HG02885 (cell line): ENCODE results near the gene RUNDC3A.

Experiments
- ATAC-seq: cut with Tn5 transposase; IDR thresholded peaks from one replicate; pipeline ENCODE4 v1.9.1; 2021; ENCODE audit warnings: mild to moderate bottlenecking; ENCODE audit not compliant: unreplicated experiment, poor library complexity

The RUNDC3A gene

DNA sequence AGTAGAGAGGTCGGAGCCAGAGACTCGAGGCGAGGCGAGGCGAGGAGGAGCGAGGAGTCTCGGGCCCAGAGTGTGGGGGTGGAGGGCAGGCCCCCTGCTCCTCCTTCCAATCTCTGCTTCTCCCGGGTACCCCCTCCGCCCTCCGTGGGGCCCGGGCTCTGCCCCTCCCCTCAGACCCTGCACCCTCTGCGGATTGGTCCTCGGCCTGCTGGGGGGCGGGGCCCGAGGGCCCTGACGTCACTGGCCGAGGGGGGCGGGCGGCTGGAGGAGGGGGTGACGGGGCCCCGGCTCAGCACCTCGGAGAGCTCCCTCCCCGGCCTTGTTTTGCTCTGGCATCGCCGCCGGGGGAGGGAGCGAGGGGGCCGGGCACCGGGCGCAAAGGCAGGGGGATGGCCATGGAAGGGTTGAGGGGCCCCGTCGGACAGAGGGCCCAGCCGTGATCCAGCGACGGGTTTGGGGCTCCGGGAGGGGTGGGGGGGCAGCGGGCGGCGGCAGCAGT lies at the start of gene RUNDC3A:
TSS of gene RUNDC3A (plus strand) at position 282 of the 499 bp plus-strand sequence. CDS start 232 bp downstream, outside the sequence.
- ATAC-seq = peak; percentile 56

DNA sequence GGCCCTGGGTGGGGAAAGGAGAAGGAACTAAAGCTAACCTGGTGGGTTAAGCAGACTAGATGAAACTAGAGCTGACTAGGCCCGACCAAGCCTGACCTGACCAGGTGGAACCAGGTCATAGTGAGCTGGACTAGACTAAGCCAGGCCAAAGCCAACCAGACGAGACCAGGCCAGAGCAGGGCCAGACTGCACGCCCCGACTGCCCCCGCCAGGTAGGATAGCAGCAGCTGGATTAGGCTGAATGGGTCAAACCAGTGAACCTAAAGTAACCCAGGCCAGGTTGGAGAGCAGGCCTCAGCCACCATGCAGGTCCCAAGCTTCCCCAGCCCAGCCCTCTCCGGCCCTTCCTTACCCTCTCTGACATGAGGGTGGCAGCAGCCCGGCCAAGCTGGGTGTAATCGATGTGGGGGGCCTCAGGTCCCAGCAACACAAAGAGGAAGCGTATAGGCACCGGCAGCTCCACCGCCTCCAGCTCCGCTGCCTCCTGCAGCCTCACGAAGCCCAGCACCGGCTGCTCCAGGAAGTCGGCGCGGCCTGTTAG lies 49.5 kb upstream of the RUNDC3A start:
- ATAC-seq = no peak

DNA sequence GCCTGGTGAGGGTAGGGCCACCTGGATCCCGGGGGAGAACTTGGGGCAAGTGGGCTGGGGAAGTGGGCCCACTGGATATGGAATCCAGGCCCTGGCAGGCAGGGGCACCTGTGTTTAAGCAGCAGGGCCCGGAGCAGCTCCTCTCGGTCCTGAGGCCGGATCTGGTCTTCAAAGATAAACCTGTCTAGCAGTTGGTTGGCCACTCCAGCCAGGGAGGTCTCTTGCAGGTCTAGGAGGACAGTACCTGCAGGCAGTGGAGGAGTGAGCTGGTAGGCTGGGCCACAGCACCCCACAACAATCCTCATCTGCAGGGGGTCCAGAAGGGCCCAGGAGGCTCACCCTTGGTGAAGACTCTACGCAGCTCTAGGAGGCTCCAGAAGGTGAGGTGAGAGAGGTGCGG lies 48.1 kb upstream of the RUNDC3A start:
- no peak for ATAC-seq

DNA sequence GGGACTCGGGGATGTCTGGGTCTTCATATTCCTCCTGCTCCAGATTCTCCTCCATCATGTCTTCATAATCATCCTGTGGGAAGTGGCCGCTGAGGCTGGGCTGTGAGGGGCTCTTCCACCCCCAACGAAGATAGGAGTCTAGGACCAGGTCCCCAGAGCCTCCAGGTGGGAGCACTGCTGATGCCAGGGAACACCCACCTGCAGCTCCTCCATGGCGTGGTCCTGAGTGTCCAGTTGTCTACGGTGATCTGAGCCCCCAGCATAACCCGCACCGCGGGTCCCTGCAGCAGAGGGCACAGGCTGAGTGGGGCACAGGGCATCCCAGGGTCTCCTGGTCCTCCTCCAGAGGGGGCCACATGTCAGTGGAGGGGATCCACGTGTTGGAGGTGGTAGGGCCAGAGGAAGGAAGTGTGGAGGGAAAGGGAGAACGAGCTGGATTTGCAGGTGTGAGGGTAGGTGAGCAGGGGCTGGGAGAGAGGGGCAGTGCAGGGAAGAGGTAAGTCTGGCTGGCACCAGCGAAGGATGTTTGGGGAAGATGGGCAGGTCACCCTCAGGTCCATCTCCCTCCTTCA lies 45.7 kb upstream of the RUNDC3A start:
- no peak for ATAC-seq

- no peak for ATAC-seq
These were observed 45.0 kb upstream of the RUNDC3A start for GRCh38 chr17:44263345-44263902.

- no peak for ATAC-seq
These were observed 41.8 kb upstream of the RUNDC3A start for GRCh38 chr17:44266402-44267164.

DNA sequence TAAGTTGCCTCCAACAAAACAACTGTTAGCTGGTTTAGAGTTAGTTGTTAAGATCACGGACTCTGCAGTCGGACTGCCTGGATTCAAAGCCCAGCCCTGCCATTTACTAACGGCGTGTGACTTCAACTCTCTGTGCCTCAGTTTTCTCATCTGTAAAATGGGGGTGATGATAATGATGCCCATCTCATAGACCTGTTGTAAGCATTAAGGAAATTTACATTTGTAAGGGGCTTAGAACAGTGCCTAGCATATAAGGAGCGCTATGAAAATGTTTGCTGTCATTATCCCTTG lies 41.3 kb upstream of the RUNDC3A start:
- no peak for ATAC-seq

DNA sequence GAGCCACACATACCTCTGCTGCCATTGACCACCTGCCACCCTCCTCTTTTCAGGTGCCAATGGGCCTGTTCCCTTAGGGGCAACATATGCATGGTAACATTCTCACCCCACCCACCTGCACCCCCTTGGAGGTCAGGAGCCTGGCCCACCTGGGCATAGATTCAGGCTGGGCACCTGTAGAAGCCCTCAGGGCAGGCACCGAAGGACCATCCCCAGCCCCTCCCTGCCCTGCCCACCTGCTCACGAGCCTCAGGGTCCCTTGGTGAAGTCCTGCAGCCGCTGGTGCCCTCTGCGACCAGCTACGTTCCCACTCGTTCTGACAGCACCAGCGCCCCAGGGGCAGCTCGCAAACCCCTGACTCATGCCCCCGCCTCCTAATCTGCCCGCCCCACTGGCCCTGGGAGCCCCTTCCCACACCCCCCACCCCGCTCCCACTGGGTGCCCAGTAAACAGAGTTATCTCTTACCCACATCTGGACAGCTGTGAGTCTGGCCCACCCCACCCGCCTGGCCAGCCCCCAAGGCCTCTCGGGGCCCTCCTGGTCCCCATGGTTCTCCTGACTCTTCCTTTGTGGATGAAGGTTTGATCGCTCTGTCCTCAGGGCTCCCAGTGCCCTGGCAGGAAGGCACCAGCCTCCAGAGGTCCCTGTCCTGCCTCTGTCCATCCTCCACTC lies 40.4 kb upstream of the RUNDC3A start, which contains the start of gene SLC4A1:
TSS of gene SLC4A1 (minus strand) at position 318 of the 673 bp plus-strand sequence. CDS start 5,269 bp downstream, outside the sequence.
- ATAC-seq = no peak

DNA sequence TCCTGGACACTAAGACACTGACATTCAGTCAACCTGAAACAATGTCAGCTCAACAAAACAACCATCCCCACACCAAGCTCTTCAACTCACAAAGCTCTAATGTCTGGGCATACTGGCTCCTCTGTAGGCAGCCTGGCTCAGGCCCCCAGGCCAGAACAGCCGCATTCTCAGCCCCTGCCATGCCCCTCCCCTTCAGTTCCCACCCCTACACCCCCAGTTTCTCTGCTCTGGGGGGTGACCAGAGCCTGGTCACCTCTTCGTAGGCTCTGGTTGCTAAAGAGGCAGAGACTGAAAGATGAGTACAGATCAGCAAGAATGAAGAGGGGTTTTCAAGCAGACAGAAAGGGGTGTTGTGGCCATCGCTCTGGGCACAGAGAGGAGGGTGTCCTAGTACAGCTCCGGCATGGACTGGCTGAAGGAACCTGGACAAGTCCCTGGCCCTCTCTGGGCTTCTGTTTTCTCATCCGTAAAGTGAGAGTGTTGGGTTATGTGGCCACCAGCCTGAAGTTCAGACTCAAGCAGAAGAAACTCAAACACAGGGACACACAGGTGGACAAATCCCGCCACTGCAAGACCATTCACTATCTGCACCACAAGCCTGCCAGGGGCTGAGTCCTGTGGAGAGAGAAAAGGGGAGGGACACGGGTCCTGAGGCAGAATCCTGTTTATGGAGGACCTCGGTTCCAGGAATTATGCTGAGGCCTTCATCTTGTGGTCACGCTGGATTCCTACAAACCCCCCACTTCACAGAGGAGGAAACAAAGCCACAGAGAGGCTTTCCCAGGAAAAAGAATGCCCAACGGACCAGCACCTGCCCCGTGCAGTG lies 39.5 kb upstream of the RUNDC3A start:
- ATAC-seq = no peak

GRCh38 chr17:44269535-44270240 lies 38.7 kb upstream of the RUNDC3A start:
- no peak for ATAC-seq

DNA sequence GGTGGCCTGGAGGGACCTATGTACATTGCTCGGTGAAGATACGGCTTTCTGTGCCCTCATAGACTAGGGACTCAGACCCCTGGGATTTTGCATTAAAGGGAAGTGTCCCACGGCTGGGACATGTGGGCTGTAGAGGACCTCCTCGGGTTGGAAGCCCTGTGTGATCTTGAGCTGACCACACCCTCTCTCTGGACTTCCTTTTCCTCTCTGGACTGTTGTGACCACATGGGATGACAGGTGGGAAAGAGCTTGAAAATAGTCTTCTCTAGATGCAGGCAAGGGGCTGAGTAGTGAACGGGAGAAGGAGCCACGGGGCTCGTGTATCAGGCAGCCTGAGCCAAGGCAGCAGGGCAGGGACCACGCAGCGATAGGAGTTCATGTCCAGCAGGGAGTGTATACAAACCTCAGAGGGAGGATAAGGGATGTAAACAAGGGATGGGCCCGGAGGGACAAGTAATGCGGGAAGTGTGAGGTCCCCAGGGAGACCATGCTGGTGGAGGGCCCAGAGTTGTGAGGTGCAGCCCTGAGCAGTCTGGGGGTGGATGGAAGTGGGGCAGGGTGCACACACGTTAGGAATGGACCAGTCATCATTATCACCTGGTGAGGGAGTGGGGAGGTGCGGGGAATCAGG lies 36.0 kb upstream of the RUNDC3A start:
- no peak for ATAC-seq

- ATAC-seq = no peak
These were observed 35.4 kb upstream of the RUNDC3A start for GRCh38 chr17:44272954-44273353.

GRCh38 chr17:44273607-44274006 lies 34.8 kb upstream of the RUNDC3A start:
- ATAC-seq = no peak

- ATAC-seq = no peak
These were observed 30.4 kb upstream of the RUNDC3A start for GRCh38 chr17:44277976-44278375.

- no peak for ATAC-seq
These were observed 29.1 kb upstream of the RUNDC3A start for GRCh38 chr17:44279346-44279665.

DNA sequence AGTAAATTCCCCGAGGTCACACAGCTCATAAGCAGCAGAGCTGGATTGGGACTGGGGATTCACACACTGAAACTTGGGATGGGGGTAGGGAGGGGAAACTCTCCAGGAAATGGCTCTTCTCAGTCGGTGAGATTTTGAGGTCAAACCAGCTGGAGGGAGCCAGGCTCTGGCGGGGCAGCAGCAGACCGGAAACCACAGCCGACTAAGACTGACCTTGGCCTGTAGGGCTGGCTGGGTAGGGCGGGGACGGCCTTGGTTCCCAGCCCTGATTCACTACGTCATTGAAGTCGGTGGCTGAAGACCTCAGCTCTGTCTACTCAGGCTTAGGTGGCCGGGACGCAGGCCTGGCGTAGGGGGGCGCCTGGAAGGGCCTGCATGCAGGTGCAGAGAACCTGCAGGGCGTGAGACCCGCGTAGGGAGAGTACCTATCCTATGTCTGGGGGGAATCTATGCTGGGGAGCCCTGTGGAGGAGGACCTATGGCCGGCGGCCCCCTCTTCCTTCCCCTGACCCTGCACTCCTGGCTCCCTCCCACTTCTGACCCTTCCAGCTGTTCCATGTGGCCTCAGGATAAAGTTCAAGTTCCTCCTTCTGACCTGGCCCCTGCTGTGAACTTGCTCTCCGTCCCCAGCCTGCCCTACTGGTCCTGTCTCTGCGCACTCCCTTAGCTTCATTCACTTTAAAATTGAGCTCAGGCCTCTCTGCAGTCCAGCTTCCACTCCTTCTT lies 28.6 kb upstream of the RUNDC3A start:
- peak; percentile 78 for ATAC-seq

- no peak for ATAC-seq
These were observed 27.9 kb upstream of the RUNDC3A start for GRCh38 chr17:44280392-44280937.

DNA sequence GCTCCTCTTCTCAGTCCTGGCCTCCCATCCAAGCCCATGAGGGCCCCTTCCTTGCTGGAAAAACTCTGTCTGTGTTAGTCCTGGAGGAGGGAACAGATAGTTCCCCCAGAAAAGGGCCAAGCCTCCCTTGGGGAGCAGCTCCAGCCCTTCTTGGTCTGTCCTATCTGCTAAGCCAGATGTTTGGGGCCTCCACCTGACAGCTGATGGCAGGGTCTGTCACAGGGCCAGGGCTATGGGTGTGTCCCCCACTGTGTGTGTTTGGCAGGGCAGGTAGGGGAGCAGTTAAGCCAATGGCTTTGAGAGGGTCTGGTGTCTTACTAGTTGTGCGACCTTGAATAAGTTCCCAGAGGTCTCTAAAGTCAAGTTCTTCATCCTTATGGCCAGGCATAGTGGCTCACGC lies 26.8 kb upstream of the RUNDC3A start:
- ATAC-seq = no peak
